ENCODE measurements around the gene SFRP2.

GRCh38 chr4:153832054-153832453, 43.2 kb upstream of the SFRP2 start:
- TF ChIP-seq CTCF (IDR thresholded peaks at IDR 0.05; ENCODE audit: insufficient read depth, low read length) (no peak), POLR2AphosphoS5 (IDR thresholded peaks at IDR 0.05; ENCODE audit: low read depth) (no peak)
